Neural cell (in vitro differentiated cells): Measurements from ENCODE around the gene CHCHD3. TPM values are rescaled to one million over a fixed set of nuclear protein-coding genes. Genes with fewer than 3 reads are reported as not detected.

Source experiments
- H2AFZ ChIP-seq: fragments of 200-600, 300-800 bp; sonication (generic), shearing (Covaris generic); 2 replicates; pipeline ENCODE4 v1.6.0; 2014; ENCODE audit warnings: low read depth, mild to moderate bottlenecking, antibody characterized with exemption, low read length, moderate library complexity
- H3F3A ChIP-seq: fragments of 200-600 bp; shearing (Covaris generic); 2 replicates; pipeline ENCODE4 v1.6.1; 2016; ENCODE audit warnings: mild to moderate bottlenecking, moderate library complexity, mixed read lengths, antibody characterized with exemption, low read length; ENCODE audit not compliant: insufficient read depth, poor library complexity, severe bottlenecking
- H3K27ac ChIP-seq: fragments of 200-600, 300-800 bp; sonication (generic), shearing (Covaris generic); 2 replicates; pipeline ENCODE4 v1.5.1; 2014; ENCODE audit warnings: mild to moderate bottlenecking, low read length, moderate library complexity
- H3K27me3 ChIP-seq: fragments of 300-800, 200-600 bp; sonication (generic), shearing (Covaris generic); 2 replicates; pipeline ENCODE4 v1.6.0; 2014; ENCODE audit warnings: mild to moderate bottlenecking, low read depth, low read length, moderate library complexity; ENCODE audit not compliant: insufficient read depth
- H3K36me3 ChIP-seq: fragments of 300-800, 200-600 bp; sonication (generic), shearing (Covaris generic); 2 replicates; pipeline ENCODE4 v1.5.1; 2014; ENCODE audit warnings: mild to moderate bottlenecking, antibody characterized with exemption, low read length, moderate library complexity; ENCODE audit not compliant: insufficient read depth
- H3K4me2 ChIP-seq: fragments of 300-800, 200-600 bp; sonication (generic), shearing (Covaris generic); 2 replicates; pipeline ENCODE4 v1.6.0; 2014; ENCODE audit warnings: mild to moderate bottlenecking, low read length
- H3K4me3 ChIP-seq: fragments of 300-800, 200-600 bp; sonication (generic), shearing (Covaris generic); 2 replicates; pipeline ENCODE4 v1.5.1; 2014; ENCODE audit warnings: mild to moderate bottlenecking, low read length, moderate library complexity
- H3K79me2 ChIP-seq: fragments of 200-600 bp; shearing (Covaris generic); replicated peaks from 2 replicates; pipeline ENCODE4 v1.6.0; 2014; ENCODE audit warnings: mild to moderate bottlenecking, low read length, moderate library complexity; ENCODE audit not compliant: insufficient read depth
- H3K9ac ChIP-seq: fragments of 300-800, 200-600 bp; sonication (generic), shearing (Covaris generic); 2 replicates; pipeline ENCODE4 v1.6.1; 2016; ENCODE audit warnings: mild to moderate bottlenecking, low read length, mixed read lengths
- H3K9me2 ChIP-seq: fragments of 200-600 bp; shearing (Covaris generic); 2 replicates; pipeline ENCODE4 v1.6.1; 2016; ENCODE audit warnings: mild to moderate bottlenecking, low read length, mixed read lengths; ENCODE audit not compliant: insufficient read depth
- H3K9me3 ChIP-seq: fragments of 200-600, 300-800 bp; sonication (generic), shearing (Covaris generic); 2 replicates; pipeline ENCODE4 v1.6.1; 2016; ENCODE audit warnings: mild to moderate bottlenecking, mixed run types, low read length, moderate library complexity, mixed read lengths
- H4K20me1 ChIP-seq: fragments of 200-600 bp; shearing (Covaris generic); 2 replicates; pipeline ENCODE4 v1.6.1; 2016; ENCODE audit warnings: mild to moderate bottlenecking, mixed run types; ENCODE audit not compliant: insufficient read depth
- EP300 ChIP-seq: fragments of 450-650 bp; conservative IDR thresholded peaks from 2 replicates; pipeline ENCODE4 v1.6.1; 2014; ENCODE audit warnings: antibody characterized with exemption, mild to moderate bottlenecking, moderate library complexity; ENCODE audit not compliant: poor library complexity, severe bottlenecking
- EZH2 ChIP-seq: fragments of 200-600, 300-800 bp; shearing (Covaris generic), sonication (generic); IDR thresholded peaks from 2 replicates; pipeline ENCODE4 v1.6.1; 2014; ENCODE audit warnings: antibody characterized with exemption, low read length, borderline replicate concordance, mild to moderate bottlenecking; ENCODE audit not compliant: insufficient read depth, poor library complexity, severe bottlenecking
- MXI1 ChIP-seq: fragments of 450-650 bp; conservative IDR thresholded peaks from 2 replicates; pipeline ENCODE4 v1.6.1; 2014; ENCODE audit warnings: antibody characterized with exemption, mild to moderate bottlenecking; ENCODE audit not compliant: poor library complexity, severe bottlenecking
- POLR2AphosphoS5 ChIP-seq: IDR thresholded peaks from 2 replicates; pipeline ENCODE4 v1.6.1; 2012
- RAD21 ChIP-seq: fragments of 450-650 bp; conservative IDR thresholded peaks from 2 replicates; pipeline ENCODE4 v1.6.1; 2014; ENCODE audit warnings: antibody characterized with exemption, mild to moderate bottlenecking, moderate library complexity
- SMC3 ChIP-seq: fragments of 450-650 bp; conservative IDR thresholded peaks from 2 replicates; pipeline ENCODE4 v1.6.1; 2014; ENCODE audit warnings: antibody characterized with exemption, mild to moderate bottlenecking, moderate library complexity; ENCODE audit not compliant: poor library complexity
- TAF1 ChIP-seq: IDR thresholded peaks from 2 replicates; pipeline ENCODE4 v1.6.1; 2012; ENCODE audit warnings: low read depth
- polyA plus RNA-seq: library from polyadenylated mRNA; depleted of rRNA; stranded (reverse); fragments of >200 nt; gene quantifications from 2 replicates; pipeline ENCODE4 v1.2.3, GENCODE V29; 2014
- TF ChIP-seq, protein P1 (sequence below): fragments of 450-650 bp; IDR thresholded peaks from 2 replicates; pipeline ENCODE4 v1.5.1; 2014; ENCODE audit warnings: antibody characterized with exemption, mild to moderate bottlenecking, moderate library complexity; ENCODE audit not compliant: poor library complexity, severe bottlenecking
- TF ChIP-seq, protein P2 (sequence below): IDR thresholded peaks from 2 replicates; pipeline ENCODE4 v1.6.1; 2012; ENCODE audit warnings: borderline replicate concordance

Gene CHCHD3
- polyA plus RNA-seq, 1 donor from 2014 or later: 89.9 TPM

- Histone ChIP-seq H4K20me1 (no peaks in the 10 kb centered on the region), H3K79me2 (no peaks in the 10 kb centered on the region), H3K4me3 (no peak overlapping the region), H3K4me2 (peak overlapping the region; percentile 11), H3K27ac (no peak overlapping the region), H3K36me3 (no peaks in the 10 kb centered on the region), H3K9ac (no peak overlapping the region), H3F3A (no peaks in the 10 kb centered on the region), H2AFZ (no peak overlapping the region), H3K9me3 (no peaks in the 10 kb centered on the region), H3K9me2 (no peaks in the 10 kb centered on the region), H3K27me3 (no peaks in the 10 kb centered on the region)
- TF ChIP-seq, protein P1, sequence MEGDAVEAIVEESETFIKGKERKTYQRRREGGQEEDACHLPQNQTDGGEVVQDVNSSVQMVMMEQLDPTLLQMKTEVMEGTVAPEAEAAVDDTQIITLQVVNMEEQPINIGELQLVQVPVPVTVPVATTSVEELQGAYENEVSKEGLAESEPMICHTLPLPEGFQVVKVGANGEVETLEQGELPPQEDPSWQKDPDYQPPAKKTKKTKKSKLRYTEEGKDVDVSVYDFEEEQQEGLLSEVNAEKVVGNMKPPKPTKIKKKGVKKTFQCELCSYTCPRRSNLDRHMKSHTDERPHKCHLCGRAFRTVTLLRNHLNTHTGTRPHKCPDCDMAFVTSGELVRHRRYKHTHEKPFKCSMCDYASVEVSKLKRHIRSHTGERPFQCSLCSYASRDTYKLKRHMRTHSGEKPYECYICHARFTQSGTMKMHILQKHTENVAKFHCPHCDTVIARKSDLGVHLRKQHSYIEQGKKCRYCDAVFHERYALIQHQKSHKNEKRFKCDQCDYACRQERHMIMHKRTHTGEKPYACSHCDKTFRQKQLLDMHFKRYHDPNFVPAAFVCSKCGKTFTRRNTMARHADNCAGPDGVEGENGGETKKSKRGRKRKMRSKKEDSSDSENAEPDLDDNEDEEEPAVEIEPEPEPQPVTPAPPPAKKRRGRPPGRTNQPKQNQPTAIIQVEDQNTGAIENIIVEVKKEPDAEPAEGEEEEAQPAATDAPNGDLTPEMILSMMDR: no peak
- no peak for TF ChIP-seq RAD21
- TF ChIP-seq EZH2: no peak
- TF ChIP-seq, protein P2, sequence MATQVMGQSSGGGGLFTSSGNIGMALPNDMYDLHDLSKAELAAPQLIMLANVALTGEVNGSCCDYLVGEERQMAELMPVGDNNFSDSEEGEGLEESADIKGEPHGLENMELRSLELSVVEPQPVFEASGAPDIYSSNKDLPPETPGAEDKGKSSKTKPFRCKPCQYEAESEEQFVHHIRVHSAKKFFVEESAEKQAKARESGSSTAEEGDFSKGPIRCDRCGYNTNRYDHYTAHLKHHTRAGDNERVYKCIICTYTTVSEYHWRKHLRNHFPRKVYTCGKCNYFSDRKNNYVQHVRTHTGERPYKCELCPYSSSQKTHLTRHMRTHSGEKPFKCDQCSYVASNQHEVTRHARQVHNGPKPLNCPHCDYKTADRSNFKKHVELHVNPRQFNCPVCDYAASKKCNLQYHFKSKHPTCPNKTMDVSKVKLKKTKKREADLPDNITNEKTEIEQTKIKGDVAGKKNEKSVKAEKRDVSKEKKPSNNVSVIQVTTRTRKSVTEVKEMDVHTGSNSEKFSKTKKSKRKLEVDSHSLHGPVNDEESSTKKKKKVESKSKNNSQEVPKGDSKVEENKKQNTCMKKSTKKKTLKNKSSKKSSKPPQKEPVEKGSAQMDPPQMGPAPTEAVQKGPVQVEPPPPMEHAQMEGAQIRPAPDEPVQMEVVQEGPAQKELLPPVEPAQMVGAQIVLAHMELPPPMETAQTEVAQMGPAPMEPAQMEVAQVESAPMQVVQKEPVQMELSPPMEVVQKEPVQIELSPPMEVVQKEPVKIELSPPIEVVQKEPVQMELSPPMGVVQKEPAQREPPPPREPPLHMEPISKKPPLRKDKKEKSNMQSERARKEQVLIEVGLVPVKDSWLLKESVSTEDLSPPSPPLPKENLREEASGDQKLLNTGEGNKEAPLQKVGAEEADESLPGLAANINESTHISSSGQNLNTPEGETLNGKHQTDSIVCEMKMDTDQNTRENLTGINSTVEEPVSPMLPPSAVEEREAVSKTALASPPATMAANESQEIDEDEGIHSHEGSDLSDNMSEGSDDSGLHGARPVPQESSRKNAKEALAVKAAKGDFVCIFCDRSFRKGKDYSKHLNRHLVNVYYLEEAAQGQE: no peak
These were observed 142.4 kb downstream of the CHCHD3 start for GRCh38 chr7:132939495-132939894.

GRCh38 chr7:132937286-132937685, 144.6 kb downstream of the CHCHD3 start:
- Histone ChIP-seq H3K4me3 (no peak overlapping the region), H3K79me2 (no peaks in the 10 kb centered on the region), H2AFZ (no peak overlapping the region), H3K9me2 (no peaks in the 10 kb centered on the region), H3K4me2 (no peak overlapping the region), H3K9me3 (no peaks in the 10 kb centered on the region), H4K20me1 (no peaks in the 10 kb centered on the region), H3F3A (peaks cover 2% of the 10 kb centered on the region), H3K27me3 (no peaks in the 10 kb centered on the region), H3K36me3 (no peaks in the 10 kb centered on the region), H3K9ac (no peak overlapping the region), H3K27ac (no peak overlapping the region)
- TF ChIP-seq, protein P1: no peak
- TF ChIP-seq EZH2 (no peak), MXI1 (no peak), POLR2AphosphoS5 (no peak), TAF1 (no peak), RAD21 (no peak), SMC3 (no peak), EP300 (no peak)
- TF ChIP-seq, protein P2: no peak
